ENCODE measurements around the gene KLK3.
"Not testable (repeated sequence)": the region's sequence is repeated elsewhere in the genome, so short reads cannot be mapped to it uniquely, and the experiment has no call there.

The KLK3 gene

GRCh38 chr19:50854636-50855410 is at the start of gene KLK3:
TSS of gene KLK3 (plus strand) at chr19:50854915. CDS start at chr19:50854956, 41 bp downstream.
- DNase-seq (ENCODE audit: low read depth in 1 of 2, low spot score in 1 of 2) = no peak

- DNase-seq (ENCODE audit: low read depth in 1 of 2, low spot score in 1 of 2) = no peak
Measured at GRCh38 chr19:50808856-50809255, 45.9 kb upstream of the KLK3 start.

DNA sequence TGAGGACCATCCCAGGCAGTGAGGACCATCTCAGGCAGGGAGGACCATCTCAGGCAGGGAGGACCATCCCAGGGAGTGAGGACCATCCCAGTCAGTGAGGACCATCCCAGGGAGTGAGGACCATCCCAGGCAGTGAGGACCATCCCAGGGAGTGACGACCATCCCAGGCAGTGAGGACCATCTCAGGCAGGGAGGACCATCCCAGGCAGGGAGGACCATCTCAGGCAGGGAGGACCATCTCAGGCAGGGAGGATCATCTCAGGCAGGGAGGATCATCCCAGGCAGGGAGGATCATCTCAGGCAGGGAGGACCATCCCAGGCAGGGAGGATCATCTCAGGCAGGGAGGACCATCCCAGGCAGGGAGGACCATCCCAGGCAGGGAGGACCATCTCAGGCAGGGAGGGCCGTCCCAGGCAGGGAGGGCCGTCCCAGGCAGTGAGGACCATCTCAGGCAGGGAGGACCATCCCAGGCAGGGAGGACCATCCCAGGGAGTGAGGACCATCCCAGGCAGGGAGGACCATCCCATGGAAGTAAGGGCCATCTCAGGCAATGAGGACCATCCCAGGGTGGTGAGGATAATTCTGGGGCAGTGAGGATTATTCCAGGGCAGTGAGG is 43.0 kb upstream of the KLK3 start:
- DNase-seq (ENCODE audit: low read depth in 1 of 2, low spot score in 1 of 2) = not testable (repeated sequence)

GRCh38 chr19:50812474-50812873 is 42.2 kb upstream of the KLK3 start:
- DNase-seq (ENCODE audit: low read depth in 1 of 2, low spot score in 1 of 2) = no peak

GRCh38 chr19:50814883-50815282 is 39.8 kb upstream of the KLK3 start:
- DNase-seq (ENCODE audit: low read depth in 1 of 2, low spot score in 1 of 2) = no peak

DNA sequence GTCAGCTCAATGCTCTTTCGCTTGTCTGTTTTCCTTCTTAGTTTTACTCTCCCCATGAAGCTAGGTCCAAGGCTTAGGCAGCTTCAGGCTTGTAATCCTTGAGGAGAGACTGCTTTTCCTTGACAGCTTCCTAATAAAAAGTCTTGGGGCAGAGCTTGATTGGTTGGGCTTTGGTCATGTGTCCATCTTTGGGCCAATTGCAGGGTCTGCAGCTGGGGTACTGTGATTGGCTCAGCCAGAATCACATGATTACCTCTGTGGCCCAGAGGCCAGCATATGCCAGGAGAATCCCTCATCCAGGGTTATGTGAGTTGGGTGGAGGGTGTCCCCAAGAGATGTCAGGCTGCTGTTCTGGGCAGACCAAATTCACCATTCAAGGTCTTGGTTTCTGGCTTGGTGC is 39.3 kb upstream of the KLK3 start:
- DNase-seq (ENCODE audit: low read depth in 1 of 2, low spot score in 1 of 2) = no peak

GRCh38 chr19:50817941-50818858 is 36.5 kb upstream of the KLK3 start:
- no peak for DNase-seq (ENCODE audit: low read depth in 1 of 2, low spot score in 1 of 2)

GRCh38 chr19:50818859-50819472 is 35.7 kb upstream of the KLK3 start:
- no peak for DNase-seq (ENCODE audit: low read depth in 1 of 2, low spot score in 1 of 2)

DNA sequence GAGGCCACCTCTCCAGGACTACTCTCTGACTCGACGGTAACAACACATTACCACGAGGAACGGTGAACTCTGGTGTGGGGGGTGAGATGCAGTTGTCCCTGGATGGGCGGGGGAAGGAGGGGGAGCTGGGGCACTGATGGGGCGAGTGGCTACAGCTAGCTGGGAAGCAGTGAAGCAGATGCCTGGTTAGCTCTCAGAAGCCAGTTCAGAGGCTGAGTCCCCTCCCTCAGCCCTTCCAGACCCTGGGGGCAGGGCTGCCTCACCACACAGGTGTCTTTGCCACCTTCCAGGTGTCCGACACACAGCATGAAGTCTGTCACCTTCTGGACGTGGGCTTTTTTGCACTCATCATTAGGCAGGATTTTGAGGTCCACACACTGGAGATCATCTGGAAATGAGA is 35.1 kb upstream of the KLK3 start:
- DNase-seq (ENCODE audit: low read depth in 1 of 2, low spot score in 1 of 2) = no peak

DNA sequence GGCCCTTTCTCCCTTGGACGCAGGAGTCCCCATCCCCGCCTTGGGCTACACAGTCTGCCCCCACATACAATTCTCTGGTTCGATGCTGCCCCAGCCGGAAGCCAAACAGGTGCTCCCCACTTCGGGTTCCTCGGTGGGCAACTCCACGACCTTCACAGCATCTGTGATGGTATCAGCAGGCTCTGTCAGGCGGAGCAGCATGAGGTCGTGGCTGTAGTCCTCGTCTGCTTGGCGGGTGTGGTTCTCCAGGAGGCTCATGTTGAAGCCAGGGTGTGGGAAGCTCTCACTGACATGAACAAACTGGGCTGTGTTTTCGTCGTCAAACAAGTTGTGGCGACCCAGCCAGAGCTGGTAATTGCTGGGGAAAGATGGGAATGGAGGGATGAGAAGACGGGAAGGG is 34.6 kb upstream of the KLK3 start:
- DNase-seq (ENCODE audit: low read depth in 1 of 2, low spot score in 1 of 2) = no peak

- no peak for DNase-seq (ENCODE audit: low read depth in 1 of 2, low spot score in 1 of 2)
Measured at GRCh38 chr19:50820549-50821247, 34.0 kb upstream of the KLK3 start.

DNA sequence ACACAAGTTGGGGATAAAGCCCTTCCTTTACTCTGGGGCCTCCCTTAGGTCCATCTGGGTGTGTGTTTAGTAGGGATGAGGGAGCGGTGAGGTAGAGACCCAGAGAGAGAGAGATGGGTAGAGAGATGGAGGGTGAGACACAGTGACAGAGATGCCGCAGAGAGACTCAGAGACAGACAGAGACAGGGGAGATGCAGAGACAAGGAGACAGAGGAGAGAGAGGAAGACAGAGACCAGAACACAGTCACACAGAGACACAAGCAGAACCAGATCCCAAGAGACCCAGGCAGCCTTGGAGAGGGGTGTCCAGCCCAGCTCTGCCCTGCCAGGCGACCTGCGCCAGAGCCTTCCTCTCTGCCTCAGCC is 33.5 kb upstream of the KLK3 start:
- DNase-seq (ENCODE audit: low read depth in 1 of 2, low spot score in 1 of 2) = no peak

- DNase-seq (ENCODE audit: low read depth in 1 of 2, low spot score in 1 of 2) = no peak
Measured at GRCh38 chr19:50821622-50822021, 33.1 kb upstream of the KLK3 start.

DNA sequence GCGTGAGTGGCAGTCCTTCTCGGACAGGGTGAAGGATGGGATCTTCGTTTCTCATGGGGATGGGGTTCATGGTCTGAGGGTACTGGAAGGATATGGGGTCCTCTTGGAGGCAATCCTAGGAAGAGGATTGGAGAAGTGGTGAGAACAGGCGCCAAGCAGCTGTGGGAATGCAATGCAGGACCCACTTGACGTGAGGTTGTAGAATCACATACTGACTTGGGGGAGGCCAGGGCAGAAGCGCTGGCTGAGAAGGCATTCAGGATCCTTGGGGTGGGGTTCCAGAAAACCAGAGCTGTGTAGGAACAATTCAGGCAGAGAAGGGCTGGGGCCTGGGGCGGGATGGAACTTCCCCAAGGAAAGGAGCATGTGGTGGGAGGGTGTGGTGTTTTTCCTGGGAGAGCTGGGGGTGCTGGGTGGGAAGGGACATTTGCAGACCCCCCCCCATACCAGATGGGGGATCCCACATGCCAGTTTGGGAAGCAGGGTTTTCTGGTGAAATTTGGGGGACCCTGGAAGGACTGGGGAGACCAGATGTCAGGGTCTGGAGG is 32.0 kb upstream of the KLK3 start:
- no peak for DNase-seq (ENCODE audit: low read depth in 1 of 2, low spot score in 1 of 2)

- DNase-seq (ENCODE audit: low read depth in 1 of 2, low spot score in 1 of 2) = no peak
Measured at GRCh38 chr19:50823389-50824042, 31.2 kb upstream of the KLK3 start, which contains the start of gene KLK1. TSS of gene KLK1 (minus strand) at chr19:50823787. CDS start at chr19:50823748, 39 bp downstream.

- no peak for DNase-seq (ENCODE audit: low read depth in 1 of 2, low spot score in 1 of 2)
Measured at GRCh38 chr19:50826492-50827240, 28.0 kb upstream of the KLK3 start.

- DNase-seq (ENCODE audit: low read depth in 1 of 2, low spot score in 1 of 2) = no peak
Measured at GRCh38 chr19:50827476-50827875, 27.2 kb upstream of the KLK3 start.

GRCh38 chr19:50829801-50830200 is 24.9 kb upstream of the KLK3 start:
- no peak for DNase-seq (ENCODE audit: low read depth in 1 of 2, low spot score in 1 of 2)
